Measurements from ENCODE around the gene HIPK2.

HIPK2 gene

GRCh38 chr7:139777948-139778841 lies at the start of gene HIPK2:
TSS of gene HIPK2 (minus strand) at chr7:139777998. CDS start at chr7:139777623, 375 bp downstream.
- no peak for DNase-seq

GRCh38 chr7:139827042-139827441 lies 49.2 kb upstream of the HIPK2 start:
- no peak for DNase-seq

- no peak for DNase-seq
Measured at GRCh38 chr7:139825666-139826290, 48.0 kb upstream of the HIPK2 start.

GRCh38 chr7:139823959-139824521 lies 46.2 kb upstream of the HIPK2 start:
- DNase-seq: no peak

- DNase-seq: no peak
Measured at GRCh38 chr7:139822855-139823254, 45.1 kb upstream of the HIPK2 start.

GRCh38 chr7:139821349-139822105 lies 43.7 kb upstream of the HIPK2 start:
- DNase-seq: no peak

- DNase-seq: no peak
Measured at GRCh38 chr7:139820089-139820488, 42.3 kb upstream of the HIPK2 start.

- no peak for DNase-seq
Measured at GRCh38 chr7:139817249-139817648, 39.5 kb upstream of the HIPK2 start.

GRCh38 chr7:139813689-139814088 lies 35.9 kb upstream of the HIPK2 start:
- DNase-seq: no peak

GRCh38 chr7:139813151-139813550 lies 35.4 kb upstream of the HIPK2 start:
- DNase-seq: no peak

GRCh38 chr7:139811066-139811465 lies 33.3 kb upstream of the HIPK2 start:
- DNase-seq: no peak

- no peak for DNase-seq
Measured at GRCh38 chr7:139808846-139809442, 31.1 kb upstream of the HIPK2 start.

- no peak for DNase-seq
Measured at GRCh38 chr7:139808427-139808826, 30.6 kb upstream of the HIPK2 start.

- DNase-seq: no peak
Measured at GRCh38 chr7:139807009-139807408, 29.2 kb upstream of the HIPK2 start.

- no peak for DNase-seq
Measured at GRCh38 chr7:139804571-139804970, 26.8 kb upstream of the HIPK2 start.

- no peak for DNase-seq
Measured at GRCh38 chr7:139799586-139799985, 21.8 kb upstream of the HIPK2 start.

- DNase-seq: no peak
Measured at GRCh38 chr7:139798892-139799291, 21.1 kb upstream of the HIPK2 start.

GRCh38 chr7:139798221-139798620 lies 20.4 kb upstream of the HIPK2 start:
- no peak for DNase-seq

- DNase-seq: no peak
Measured at GRCh38 chr7:139797607-139798006, 19.8 kb upstream of the HIPK2 start.

- DNase-seq: no peak
Measured at GRCh38 chr7:139791316-139791715, 13.5 kb upstream of the HIPK2 start.

GRCh38 chr7:139784648-139785047 lies 6.8 kb upstream of the HIPK2 start:
- DNase-seq: no peak

GRCh38 chr7:139783647-139784385 lies 6.0 kb upstream of the HIPK2 start:
- DNase-seq: no peak
